SK-N-MC (cell line): ENCODE measurements around the gene CALCOCO1.

Experiments used
- EZH2 ChIP-seq: fragments of 200-600 bp; sonication (generic); IDR thresholded peaks from one replicate; pipeline ENCODE4 v1.6.1; 2017; ENCODE audit warnings: antibody characterized with exemption
- POLR2AphosphoS5 ChIP-seq: IDR thresholded peaks from 2 replicates; pipeline ENCODE4 v1.6.1; 2012; ENCODE audit warnings: mild to moderate bottlenecking, low read depth, low read length, borderline replicate concordance

DNA sequence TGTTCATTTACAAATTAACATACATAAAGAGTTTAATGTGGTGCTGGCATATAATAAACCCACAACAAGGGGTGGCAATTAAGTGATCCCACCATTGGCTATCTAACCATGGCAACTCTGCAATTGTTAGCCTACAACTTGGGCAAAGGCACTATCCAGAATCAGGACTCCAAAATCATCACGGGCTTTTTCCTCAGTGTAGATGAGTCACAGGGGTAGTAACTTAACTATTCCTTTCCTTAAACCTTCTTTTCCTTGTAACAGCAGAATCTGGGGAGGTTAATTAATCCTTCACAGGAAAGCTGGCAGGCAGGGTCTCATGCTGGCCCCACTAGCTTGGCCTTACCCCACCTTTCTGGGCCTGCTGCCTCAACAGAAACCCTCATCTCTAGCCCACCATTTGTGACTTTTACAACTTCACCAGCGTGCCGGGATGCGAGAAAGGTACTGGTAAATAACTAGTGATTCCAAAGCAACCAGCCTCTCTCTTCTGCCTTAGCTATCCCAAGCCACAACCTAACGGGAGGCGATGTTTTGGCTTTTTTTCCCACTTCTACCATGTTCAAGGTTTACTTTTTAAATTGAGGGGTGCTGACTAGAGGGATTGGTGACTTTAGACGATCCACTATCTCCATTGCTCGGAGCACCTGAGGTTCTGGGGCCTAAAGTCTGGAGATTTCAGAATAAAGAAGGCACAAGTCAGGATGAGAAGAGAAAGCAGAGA, 52.1 kb downstream of the CALCOCO1 start:
- TF ChIP-seq EZH2 (no peak), POLR2AphosphoS5 (no peak)
